ENCODE results near the gene INSYN2B. TPM values are rescaled to one million over a fixed set of nuclear protein-coding genes. Genes with fewer than 3 reads are reported as not detected.

INSYN2B gene
- total RNA-seq, 5 donors from 2014 or later (not counting 1 experiment from before 2014, with no cell fraction given), result not detected

DNA sequence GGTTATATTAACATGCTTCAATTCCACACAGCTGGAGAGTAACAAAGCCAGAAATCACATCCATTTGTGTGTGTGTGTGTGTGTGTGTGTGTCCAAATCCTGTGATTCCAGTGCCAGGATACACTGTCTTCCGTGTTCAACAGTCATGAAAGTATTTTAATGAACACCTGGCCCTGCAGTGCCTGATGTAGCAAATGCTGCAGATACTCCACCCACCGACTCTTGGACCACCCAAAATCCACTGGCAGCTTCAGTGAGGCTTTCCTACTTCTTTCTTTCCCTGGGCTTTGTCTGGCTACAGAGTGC is 13.1 kb upstream of the INSYN2B start:
- 100% methylated on average over 2 of the region's 2 CpGs for WGBS (ENCODE audit: insufficient coverage)
- DNase-seq (no peak), ATAC-seq (replicated peaks in 1 of 4) (no peak)
- H3K36me3 Mint-ChIP-seq, result peaks cover 81% of the 10 kb centered on the region
- no peaks in the 10 kb centered on the region for H3K27me3 Mint-ChIP-seq
- ChIA-PET CTCF (no interaction called here), POLR2A (interaction anchor here in 1 of 2 donors (0.6 kb wide), 1 partner anchor 32 kb away, joined by 3 read pairs; no protein-coding TSS in a partner anchor)
- no peak overlapping the region for H3K27ac Mint-ChIP-seq
- H3K4me1 ChIP-seq (ENCODE audit: control insufficient read depth in 1 of 2, extremely low read depth in 1 of 2, insufficient read depth in 2 of 2, low read length in 2 of 2), result no peaks in the 10 kb centered on the region
- H3K27ac ChIP-seq (ENCODE audit: low read length), result no peak overlapping the region
- no peaks in the 10 kb centered on the region for H3K4me1 Mint-ChIP-seq
- H3K27me3 ChIP-seq (replicated peaks in 1 of 2; ENCODE audit: control insufficient read depth in 2 of 2, extremely low read depth in 1 of 2, insufficient read depth in 2 of 2, low read length in 1 of 2), result no peaks in the 10 kb centered on the region
- no peak overlapping the region for H3K4me3 Mint-ChIP-seq
- no peaks in the 10 kb centered on the region for H3K9me3 ChIP-seq
- H3K9me3 Mint-ChIP-seq, result no peaks in the 10 kb centered on the region
- H3K36me3 ChIP-seq (ENCODE audit: control insufficient read depth in 2 of 2, extremely low read depth in 1 of 2, insufficient read depth in 1 of 2, low read length in 1 of 2), result peaks cover 9 to 72% of the 10 kb centered on the region in 2 donors
- H3K4me3 ChIP-seq (ENCODE audit: control insufficient read depth in 1 of 2, extremely low read depth in 1 of 2, low read length in 1 of 2), result no peak overlapping the region

- H3K36me3 ChIP-seq (ENCODE audit: control insufficient read depth in 2 of 2, extremely low read depth in 1 of 2, insufficient read depth in 1 of 2, low read length in 1 of 2), result peaks cover 9 to 68% of the 10 kb centered on the region in 2 donors
Measured at GRCh38 chr5:169992789-169993484, 12.6 kb upstream of the INSYN2B start.

GRCh38 chr5:169991115-169991869 is 11.0 kb upstream of the INSYN2B start:
- Histone ChIP-seq H3K27ac (ENCODE audit: low read length) (no peak overlapping the region), H3K27me3 (replicated peaks in 1 of 2; ENCODE audit: control insufficient read depth in 2 of 2, extremely low read depth in 1 of 2, insufficient read depth in 2 of 2, low read length in 1 of 2) (no peaks in the 10 kb centered on the region), H3K36me3 (ENCODE audit: control insufficient read depth in 2 of 2, extremely low read depth in 1 of 2, insufficient read depth in 1 of 2, low read length in 1 of 2) (peaks cover 9 to 78% of the 10 kb centered on the region in 2 donors), H3K9me3 (no peaks in the 10 kb centered on the region), H3K4me3 (ENCODE audit: control insufficient read depth in 1 of 2, extremely low read depth in 1 of 2, low read length in 1 of 2) (no peak overlapping the region), H3K4me1 (ENCODE audit: control insufficient read depth in 1 of 2, extremely low read depth in 1 of 2, insufficient read depth in 2 of 2, low read length in 2 of 2) (no peaks in the 10 kb centered on the region)
- ChIA-PET CTCF (no interaction called here), POLR2A (no interaction called here)
- DNase-seq, result no peak
- Mint-ChIP-seq H3K27me3 (no peaks in the 10 kb centered on the region), H3K9me3 (no peaks in the 10 kb centered on the region), H3K4me1 (no peaks in the 10 kb centered on the region), H3K4me3 (no peak overlapping the region), H3K36me3 (peaks cover 81% of the 10 kb centered on the region), H3K27ac (no peak overlapping the region)
- ATAC-seq (replicated peaks in 1 of 4), result no peak
- 97% methylated on average over 6 of the region's 8 CpGs for WGBS (ENCODE audit: insufficient coverage)

More at GRCh38 chr5:169992789-169993484, 12.6 kb upstream of the INSYN2B start:
- no peak overlapping the region for H3K27ac Mint-ChIP-seq
- H3K9me3 Mint-ChIP-seq, result no peaks in the 10 kb centered on the region
- H3K36me3 Mint-ChIP-seq, result peaks cover 77% of the 10 kb centered on the region
- H3K27me3 Mint-ChIP-seq, result no peaks in the 10 kb centered on the region
- no peaks in the 10 kb centered on the region for H3K4me1 Mint-ChIP-seq
- Histone ChIP-seq H3K27me3 (replicated peaks in 1 of 2; ENCODE audit: control insufficient read depth in 2 of 2, extremely low read depth in 1 of 2, insufficient read depth in 2 of 2, low read length in 1 of 2) (no peaks in the 10 kb centered on the region), H3K4me1 (ENCODE audit: control insufficient read depth in 1 of 2, extremely low read depth in 1 of 2, insufficient read depth in 2 of 2, low read length in 2 of 2) (no peaks in the 10 kb centered on the region), H3K27ac (ENCODE audit: low read length) (no peak overlapping the region), H3K9me3 (no peaks in the 10 kb centered on the region), H3K4me3 (ENCODE audit: control insufficient read depth in 1 of 2, extremely low read depth in 1 of 2, low read length in 1 of 2) (no peak overlapping the region)
- ATAC-seq (replicated peaks in 1 of 4) (no peak), DNase-seq (no peak)
- POLR2A ChIA-PET, result interaction anchor here in 1 of 2 donors (0.6 kb wide), 1 partner anchor 33 kb away, joined by 3 read pairs; no protein-coding TSS in a partner anchor
- CTCF ChIA-PET, result no interaction called here
- no peak overlapping the region for H3K4me3 Mint-ChIP-seq
- no CpG with 5 or more reads among the region's 2 CpGs for WGBS (ENCODE audit: insufficient coverage)

GRCh38 chr5:169989365-169989764 is 9.1 kb upstream of the INSYN2B start:
- CTCF ChIA-PET, result no interaction called here

DNA sequence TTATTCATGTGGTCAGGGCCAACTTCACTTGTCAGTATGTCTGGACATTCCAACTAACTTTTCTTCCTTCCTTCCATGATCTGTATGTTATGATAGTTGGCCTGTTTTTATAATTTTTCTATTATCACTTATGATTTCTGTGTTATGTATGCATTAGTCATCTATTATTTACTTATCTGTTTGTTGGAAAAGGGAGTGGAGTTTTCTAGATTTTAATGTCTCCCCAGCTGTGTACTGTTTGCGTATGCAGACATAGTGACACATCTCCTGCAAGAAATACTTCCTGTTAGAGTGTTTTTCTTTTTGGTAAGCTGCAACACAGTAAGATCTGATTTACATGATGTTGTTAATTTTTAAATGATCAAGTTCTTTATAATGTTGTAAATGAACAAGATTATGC is 8.7 kb upstream of the INSYN2B start:
- H3K9me3 ChIP-seq, result no peaks in the 10 kb centered on the region
- POLR2A ChIA-PET, result no interaction called here
- peaks cover 9 to 84% of the 10 kb centered on the region in 2 donors for H3K36me3 ChIP-seq (ENCODE audit: control insufficient read depth in 2 of 2, extremely low read depth in 1 of 2, insufficient read depth in 1 of 2, low read length in 1 of 2)
- DNase-seq (no peak), ATAC-seq (replicated peaks in 1 of 4) (no peak)
- no peaks in the 10 kb centered on the region for H3K27me3 ChIP-seq (replicated peaks in 1 of 2; ENCODE audit: control insufficient read depth in 2 of 2, extremely low read depth in 1 of 2, insufficient read depth in 2 of 2, low read length in 1 of 2)
- Mint-ChIP-seq H3K4me1 (no peaks in the 10 kb centered on the region), H3K27me3 (no peaks in the 10 kb centered on the region), H3K9me3 (no peaks in the 10 kb centered on the region), H3K27ac (no peak overlapping the region), H3K36me3 (peaks cover 83% of the 10 kb centered on the region), H3K4me3 (no peak overlapping the region)
- no peak overlapping the region for H3K27ac ChIP-seq (ENCODE audit: low read length)
- no CpG with 5 or more reads among the region's 1 CpG for WGBS (ENCODE audit: insufficient coverage)
- no peak overlapping the region for H3K4me3 ChIP-seq (ENCODE audit: control insufficient read depth in 1 of 2, extremely low read depth in 1 of 2, low read length in 1 of 2)
- H3K4me1 ChIP-seq (ENCODE audit: control insufficient read depth in 1 of 2, extremely low read depth in 1 of 2, insufficient read depth in 2 of 2, low read length in 2 of 2), result no peaks in the 10 kb centered on the region
- CTCF ChIA-PET, result no interaction called here

More at GRCh38 chr5:169989365-169989764, 9.1 kb upstream of the INSYN2B start:
- no peaks in the 10 kb centered on the region for H3K9me3 Mint-ChIP-seq
- no peaks in the 10 kb centered on the region for H3K4me1 ChIP-seq (ENCODE audit: control insufficient read depth in 1 of 2, extremely low read depth in 1 of 2, insufficient read depth in 2 of 2, low read length in 2 of 2)
- H3K27me3 Mint-ChIP-seq, result no peaks in the 10 kb centered on the region
- H3K27ac Mint-ChIP-seq, result no peak overlapping the region
- DNase-seq, result no peak
- POLR2A ChIA-PET, result no interaction called here
- no peaks in the 10 kb centered on the region for H3K4me1 Mint-ChIP-seq
- no peak overlapping the region for H3K27ac ChIP-seq (ENCODE audit: low read length)
- no peaks in the 10 kb centered on the region for H3K27me3 ChIP-seq (replicated peaks in 1 of 2; ENCODE audit: control insufficient read depth in 2 of 2, extremely low read depth in 1 of 2, insufficient read depth in 2 of 2, low read length in 1 of 2)
- H3K4me3 ChIP-seq (ENCODE audit: control insufficient read depth in 1 of 2, extremely low read depth in 1 of 2, low read length in 1 of 2), result no peak overlapping the region
- no peak for ATAC-seq (replicated peaks in 1 of 4)
- 100% methylated on average over 1 of the region's 1 CpG for WGBS (ENCODE audit: insufficient coverage)
- H3K9me3 ChIP-seq, result no peaks in the 10 kb centered on the region
- peaks cover 83% of the 10 kb centered on the region for H3K36me3 Mint-ChIP-seq
- no peak overlapping the region for H3K4me3 Mint-ChIP-seq
- peaks cover 9 to 84% of the 10 kb centered on the region in 2 donors for H3K36me3 ChIP-seq (ENCODE audit: control insufficient read depth in 2 of 2, extremely low read depth in 1 of 2, insufficient read depth in 1 of 2, low read length in 1 of 2)

- H3K4me1 ChIP-seq (ENCODE audit: control insufficient read depth in 1 of 2, extremely low read depth in 1 of 2, insufficient read depth in 2 of 2, low read length in 2 of 2), result no peaks in the 10 kb centered on the region
- H3K27me3 Mint-ChIP-seq, result no peaks in the 10 kb centered on the region
- H3K27ac ChIP-seq (ENCODE audit: low read length), result no peak overlapping the region
- WGBS (ENCODE audit: insufficient coverage), result no CpG with 5 or more reads among the region's 4 CpGs
- CTCF ChIA-PET, result no interaction called here
- no peaks in the 10 kb centered on the region for H3K9me3 Mint-ChIP-seq
- H3K27me3 ChIP-seq (replicated peaks in 1 of 2; ENCODE audit: control insufficient read depth in 2 of 2, extremely low read depth in 1 of 2, insufficient read depth in 2 of 2, low read length in 1 of 2), result no peaks in the 10 kb centered on the region
- ATAC-seq (replicated peaks in 1 of 4) (no peak), DNase-seq (no peak)
- no peak overlapping the region for H3K27ac Mint-ChIP-seq
- H3K36me3 ChIP-seq (ENCODE audit: control insufficient read depth in 2 of 2, extremely low read depth in 1 of 2, insufficient read depth in 1 of 2, low read length in 1 of 2), result peaks cover 12 to 84% of the 10 kb centered on the region in 2 donors
- no peak overlapping the region for H3K4me3 ChIP-seq (ENCODE audit: control insufficient read depth in 1 of 2, extremely low read depth in 1 of 2, low read length in 1 of 2)
- no peaks in the 10 kb centered on the region for H3K4me1 Mint-ChIP-seq
- H3K4me3 Mint-ChIP-seq, result no peak overlapping the region
- POLR2A ChIA-PET, result no interaction called here
- H3K9me3 ChIP-seq, result no peaks in the 10 kb centered on the region
- peaks cover 83% of the 10 kb centered on the region for H3K36me3 Mint-ChIP-seq
Measured at GRCh38 chr5:169988206-169988605, 7.9 kb upstream of the INSYN2B start.
